Fibroblast of skin of right quadriceps (primary cell): Measurements from ENCODE around the gene IFFO2.
"Not testable (repeated sequence)": the region's sequence is repeated elsewhere in the genome, so short reads cannot be mapped to it uniquely, and the experiment has no call there.

ENCODE experiments used
- DNase-seq: peaks from one replicate; pipeline ENCODE4 v3.0.0-alpha.2; 2013

IFFO2 gene

DNA sequence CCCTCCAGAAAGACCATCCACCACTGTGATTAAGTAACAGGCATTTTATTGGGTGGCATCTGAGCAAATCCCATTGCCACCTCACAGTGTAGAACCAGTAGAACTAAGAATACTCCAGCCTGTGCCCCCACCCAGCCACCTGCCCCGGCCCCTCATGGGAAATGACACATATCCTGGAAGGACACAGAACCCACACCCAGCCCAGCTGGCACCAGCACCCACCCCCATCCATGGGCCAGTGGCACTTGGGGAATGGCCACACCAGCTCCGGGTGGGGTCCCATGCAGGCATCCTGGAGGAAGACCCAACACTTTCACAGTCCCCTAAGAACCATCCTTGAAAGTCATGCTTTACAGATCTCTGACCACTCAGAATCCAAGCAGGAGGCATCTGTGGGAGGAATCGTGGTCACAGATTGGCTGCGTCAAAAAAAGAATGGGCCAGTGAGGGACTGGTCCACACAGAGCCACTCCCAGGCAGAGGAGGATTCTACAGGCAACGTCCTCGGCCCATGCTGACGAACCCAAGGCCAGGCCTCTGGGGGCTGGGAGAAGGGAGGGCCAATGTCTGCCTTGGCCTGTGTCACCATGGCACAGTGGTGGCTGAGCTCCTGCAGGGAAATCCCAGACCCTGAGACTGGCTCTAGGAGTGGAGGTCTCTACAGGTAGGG lies 84.9 kb downstream of the IFFO2 start:
- no peak for DNase-seq

DNA sequence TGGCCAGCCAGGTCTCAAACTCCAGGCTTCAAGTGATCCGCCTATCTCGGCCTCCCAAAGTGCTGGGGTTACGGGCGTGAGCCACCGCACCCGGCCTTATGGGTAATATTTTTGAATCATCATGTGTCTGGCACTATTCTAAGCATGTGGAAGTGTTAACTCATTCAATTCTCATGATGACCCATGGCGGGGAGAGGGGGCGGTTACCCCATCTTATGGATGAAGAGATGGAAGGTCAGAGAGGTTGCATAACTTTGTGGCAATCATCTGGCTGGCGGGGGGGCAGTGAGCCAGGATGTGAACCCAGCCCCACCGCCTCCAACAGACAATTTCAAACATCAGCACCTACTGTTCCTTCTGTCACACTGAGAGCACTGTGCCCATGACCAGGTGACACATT lies 85.5 kb downstream of the IFFO2 start:
- DNase-seq = no peak

DNA sequence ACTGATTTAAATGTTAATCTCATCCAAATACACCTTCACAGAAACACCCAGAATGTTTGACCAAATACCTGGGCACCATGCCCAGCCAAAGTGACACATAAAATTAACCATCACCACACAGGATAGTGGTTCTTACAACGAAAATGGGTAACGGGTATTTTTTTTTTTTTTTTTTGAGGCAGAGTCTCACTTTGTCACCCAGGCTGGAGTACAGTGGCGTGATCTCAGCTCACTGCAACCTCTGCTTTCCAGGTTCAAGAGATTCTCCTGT lies 85.9 kb downstream of the IFFO2 start:
- not testable (repeated sequence) for DNase-seq

DNA sequence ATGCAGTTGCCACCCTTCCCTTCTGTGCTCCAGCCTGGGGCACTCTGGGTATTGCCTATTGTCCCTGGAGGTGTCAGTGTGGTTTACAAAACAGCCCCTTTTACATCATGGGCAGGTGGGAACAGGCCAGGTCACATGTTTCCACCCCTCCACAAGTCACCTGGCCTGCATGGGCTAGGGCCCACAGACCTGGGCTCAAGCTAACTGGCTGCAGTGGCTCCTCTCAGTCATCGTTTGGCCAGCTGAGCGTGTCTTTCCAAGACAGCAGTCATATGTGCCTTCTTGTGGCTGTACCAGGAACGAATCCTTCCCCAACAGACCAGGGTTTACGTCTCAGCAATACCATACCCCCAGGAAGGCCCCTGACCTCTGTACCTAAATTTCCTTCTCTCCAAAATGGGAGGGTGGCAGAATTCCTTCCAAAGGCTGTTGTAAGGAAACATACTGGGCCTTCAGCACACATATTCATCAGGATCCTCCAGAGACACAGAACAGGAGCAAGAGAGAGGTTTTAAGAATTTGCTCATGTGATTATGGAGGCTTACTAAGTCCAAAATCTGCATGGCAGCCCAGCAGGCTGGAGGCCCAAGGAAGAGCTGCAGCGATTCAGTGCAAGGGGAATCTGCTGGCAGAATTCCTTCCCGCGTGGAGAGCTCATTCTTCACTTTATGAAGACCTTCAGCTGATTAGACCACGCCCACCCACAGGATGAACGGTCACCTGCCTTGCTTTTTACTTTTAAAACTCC lies 86.5 kb downstream of the IFFO2 start:
- no peak for DNase-seq

DNA sequence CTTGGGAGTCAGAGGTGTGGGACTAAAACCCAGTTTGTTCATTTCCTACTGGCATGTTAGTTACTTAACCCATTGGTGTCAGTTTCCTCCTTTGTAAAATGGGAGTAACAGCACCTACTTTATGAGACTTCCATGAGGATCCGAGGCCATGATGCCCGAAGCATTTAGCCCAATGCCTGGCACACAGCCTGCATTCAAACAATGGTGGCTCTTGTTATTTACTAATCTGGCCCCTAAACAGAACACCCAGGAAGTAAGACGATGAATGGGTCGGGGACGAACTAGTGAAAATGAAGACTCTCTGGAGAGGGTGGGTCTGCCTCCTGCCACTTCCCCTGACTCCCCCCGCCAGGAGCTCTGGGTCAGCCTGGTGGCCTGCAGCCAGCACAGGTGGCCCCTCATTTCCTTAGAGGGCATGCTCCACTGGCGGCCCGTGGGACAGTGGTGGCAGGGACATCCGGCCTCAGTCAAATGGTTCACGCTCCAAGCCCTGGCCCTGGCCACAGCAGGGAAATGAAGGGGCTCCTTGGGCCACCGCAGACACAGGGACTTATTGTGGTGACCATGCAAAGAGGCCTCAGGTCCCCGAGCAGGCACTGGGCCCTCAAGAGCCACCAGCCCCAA lies 87.6 kb downstream of the IFFO2 start:
- no peak for DNase-seq

DNA sequence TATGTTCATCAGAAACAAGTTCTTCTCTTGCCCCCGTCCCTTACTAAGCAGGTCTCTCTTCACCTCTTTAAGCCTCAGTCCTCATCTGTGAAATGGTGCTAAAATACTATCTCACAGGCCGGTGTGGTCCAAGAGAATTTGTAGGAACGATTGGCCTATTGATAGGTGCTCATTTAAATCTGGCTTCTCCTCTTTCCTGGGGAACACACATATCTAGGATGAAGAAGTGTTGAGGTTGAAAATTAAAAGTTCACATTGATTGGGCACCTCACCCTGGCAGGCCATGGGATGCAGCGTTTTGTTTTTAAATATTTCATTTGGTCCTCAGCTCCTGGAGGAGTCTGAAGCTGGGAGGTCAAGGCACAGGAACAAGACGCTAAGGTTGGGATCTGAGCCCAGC lies 88.1 kb downstream of the IFFO2 start:
- no peak for DNase-seq

DNA sequence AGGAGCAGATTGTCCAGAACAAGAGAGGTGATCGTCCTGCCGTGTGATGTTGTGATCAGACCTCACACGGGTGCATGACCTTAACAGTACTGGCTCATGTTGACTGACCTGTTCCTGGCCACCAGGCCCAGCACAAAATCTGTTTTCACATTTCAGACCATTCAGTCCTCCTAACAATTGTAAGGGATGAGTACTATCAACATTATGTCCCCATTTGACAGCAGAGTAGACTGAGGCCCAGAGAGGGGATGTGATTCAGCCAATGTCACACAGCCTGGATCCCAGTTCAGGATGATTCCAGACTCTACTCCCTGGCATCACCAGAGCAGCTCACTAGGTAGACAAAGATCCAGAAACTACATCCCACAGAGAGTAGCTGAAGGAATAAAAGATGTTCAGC lies 89.6 kb downstream of the IFFO2 start:
- no peak for DNase-seq

DNA sequence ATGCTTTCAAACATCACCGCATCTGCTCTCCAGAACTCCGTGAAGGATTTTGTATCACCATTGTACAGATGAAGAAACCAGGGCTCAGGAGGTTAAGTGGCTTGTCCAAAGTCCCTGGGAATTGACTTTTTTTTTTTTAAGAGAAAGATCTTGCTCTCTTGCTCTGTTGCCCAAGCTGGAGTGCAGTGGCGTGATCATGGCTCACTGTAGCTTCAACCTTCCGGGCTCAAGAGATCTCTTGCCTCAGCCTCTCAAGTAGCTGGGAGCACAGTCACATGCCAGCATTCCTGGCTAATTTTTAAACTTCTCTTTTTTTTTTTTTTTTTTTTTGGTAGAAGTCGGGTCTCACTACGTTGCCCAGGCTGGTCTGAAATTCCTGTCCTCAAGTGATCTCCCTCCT lies 90.2 kb downstream of the IFFO2 start:
- no peak for DNase-seq

DNA sequence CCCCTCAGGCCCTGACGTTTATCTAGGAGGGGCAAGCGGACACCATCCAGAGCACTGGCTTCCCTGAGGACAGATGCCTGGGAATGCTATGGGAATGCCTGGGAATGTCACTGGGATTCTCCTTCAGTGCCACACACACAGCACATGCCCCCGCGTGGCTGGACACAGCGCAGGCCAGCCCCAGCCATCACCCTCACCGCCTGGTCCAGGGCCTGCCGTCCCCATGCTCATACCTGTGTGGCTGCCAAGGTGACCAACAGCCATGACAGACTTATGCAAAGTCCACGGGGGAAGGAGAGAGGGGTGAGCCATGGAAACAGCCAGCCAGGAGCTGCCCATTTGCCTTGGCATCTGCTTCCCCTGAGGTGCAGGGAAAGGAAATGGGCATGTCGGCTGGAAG lies 91.3 kb downstream of the IFFO2 start:
- no peak for DNase-seq

DNA sequence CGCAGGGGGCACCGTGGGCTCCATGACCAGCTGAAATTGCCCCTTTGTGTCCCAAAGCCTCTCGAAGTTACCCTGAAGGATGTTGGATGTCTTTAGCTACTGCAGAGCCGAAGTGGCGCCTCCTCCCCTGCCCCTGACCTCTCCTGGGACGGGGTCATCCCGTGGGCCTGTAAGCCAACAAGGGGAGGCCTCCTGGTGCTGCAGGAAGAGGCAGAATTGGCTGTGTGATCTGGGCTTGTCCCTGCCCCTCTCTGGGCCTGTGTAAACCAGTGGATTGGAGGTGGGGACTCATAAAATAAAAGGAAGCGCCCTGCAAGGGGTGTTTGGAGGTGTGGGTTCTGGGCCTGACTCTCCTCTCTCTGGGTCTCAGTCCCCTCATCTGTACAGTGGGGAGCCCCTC lies 94.9 kb downstream of the IFFO2 start:
- no peak for DNase-seq

DNA sequence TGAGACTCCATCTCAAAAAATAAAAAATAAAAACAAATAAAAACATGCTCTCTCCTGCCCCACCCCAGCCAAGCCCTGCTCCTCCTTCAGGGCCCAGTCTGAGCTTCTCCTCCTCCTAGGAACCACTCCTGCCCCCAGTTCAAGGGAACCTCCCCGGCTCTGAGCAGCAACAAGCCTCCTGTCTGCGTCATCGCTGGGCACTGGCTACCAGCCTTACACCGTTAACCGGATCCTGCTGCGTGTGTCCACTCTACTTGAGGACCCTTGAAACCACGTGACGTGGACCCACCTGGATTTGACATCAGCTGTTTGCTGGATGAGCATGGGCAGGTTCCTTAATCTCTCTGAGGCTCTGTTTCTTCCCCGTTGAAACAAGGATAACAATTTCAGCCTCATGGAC lies 95.4 kb downstream of the IFFO2 start:
- no peak for DNase-seq

DNA sequence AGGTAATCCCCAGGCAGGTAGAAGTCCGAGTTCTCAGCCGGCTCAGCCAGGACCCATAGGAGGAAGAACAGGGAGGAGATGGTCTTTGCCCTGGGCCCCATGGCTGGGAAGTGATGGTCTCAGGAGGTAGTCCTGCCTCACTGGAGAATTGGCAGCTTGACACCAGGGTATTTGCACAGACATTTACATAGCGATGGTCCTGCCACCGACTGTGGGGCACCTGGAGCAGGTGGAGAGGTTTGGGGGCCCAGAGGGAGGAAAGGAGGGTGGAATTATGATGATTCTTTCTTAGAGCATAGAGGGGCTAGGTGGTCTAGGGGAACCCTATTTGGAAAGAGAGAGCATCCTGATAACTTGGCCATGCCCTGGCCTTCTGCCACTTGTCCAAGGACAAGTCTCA lies 96.9 kb downstream of the IFFO2 start, which contains the start of gene TAS1R2:
TAS1R2 (minus strand) TSS at position 101 of the 400 bp plus-strand sequence; CDS start at position 101, 0 bp downstream.
- DNase-seq = no peak

DNA sequence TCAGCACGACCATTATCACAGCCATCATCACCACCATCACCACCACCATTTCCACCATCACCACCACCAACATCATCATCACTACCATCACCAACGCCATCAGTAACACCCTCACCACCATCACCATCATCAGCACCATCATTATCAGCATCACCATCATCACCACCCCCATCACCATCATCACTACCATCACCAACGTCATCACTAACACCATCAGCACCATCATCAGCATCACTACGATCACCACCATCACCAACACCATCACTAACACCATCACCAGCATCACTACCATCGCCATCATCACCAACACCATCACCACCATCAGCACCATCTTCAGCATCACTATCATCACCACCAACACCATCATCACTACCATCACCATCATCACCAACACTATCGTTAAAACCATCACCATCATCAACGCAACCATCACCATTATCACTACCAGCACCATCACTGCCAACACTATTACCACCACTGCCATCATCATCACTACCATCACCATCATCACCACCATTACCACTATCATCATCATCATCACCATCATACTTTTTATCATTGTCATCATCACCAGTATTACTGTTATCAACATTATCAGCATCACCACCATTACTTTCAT lies 98.3 kb downstream of the IFFO2 start:
- no peak for DNase-seq

DNA sequence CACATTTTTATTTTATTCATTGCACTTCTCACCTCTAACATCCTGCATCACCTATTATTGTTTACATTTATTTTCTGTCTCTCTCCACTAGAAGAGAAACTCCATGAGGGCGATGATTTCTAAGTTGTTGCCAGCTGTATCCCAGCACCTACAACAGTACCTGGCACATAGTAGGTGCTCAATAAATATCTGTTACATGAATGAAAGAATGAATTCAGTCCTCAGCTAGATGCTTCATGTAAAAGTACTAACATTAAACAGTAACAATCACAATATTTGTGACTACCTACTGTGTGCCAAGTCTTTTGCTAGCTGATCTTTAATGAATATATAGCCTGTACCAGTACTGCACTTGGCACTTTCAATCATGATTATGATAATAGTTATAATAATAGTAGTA lies 100.0 kb downstream of the IFFO2 start:
- no peak for DNase-seq

DNA sequence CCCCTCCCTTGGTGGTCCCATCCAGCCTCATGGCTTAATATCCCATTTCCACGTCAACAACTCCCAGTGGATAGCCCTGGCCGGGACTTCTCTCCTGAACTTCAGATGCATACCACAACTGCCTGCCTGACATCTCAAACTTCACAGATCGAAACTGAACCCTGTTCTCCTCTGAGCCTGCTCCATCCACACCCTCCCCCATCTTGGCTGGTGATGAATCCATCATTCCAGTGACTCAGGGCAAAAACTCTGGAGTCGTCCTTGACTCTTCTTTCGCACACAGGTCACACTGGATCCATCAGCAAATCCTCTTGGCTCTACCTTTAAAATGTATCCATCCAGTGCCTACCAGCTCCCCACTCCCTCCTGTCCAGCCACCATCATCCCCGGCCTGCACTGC lies 100.9 kb downstream of the IFFO2 start:
- peak; percentile 3 for DNase-seq

DNA sequence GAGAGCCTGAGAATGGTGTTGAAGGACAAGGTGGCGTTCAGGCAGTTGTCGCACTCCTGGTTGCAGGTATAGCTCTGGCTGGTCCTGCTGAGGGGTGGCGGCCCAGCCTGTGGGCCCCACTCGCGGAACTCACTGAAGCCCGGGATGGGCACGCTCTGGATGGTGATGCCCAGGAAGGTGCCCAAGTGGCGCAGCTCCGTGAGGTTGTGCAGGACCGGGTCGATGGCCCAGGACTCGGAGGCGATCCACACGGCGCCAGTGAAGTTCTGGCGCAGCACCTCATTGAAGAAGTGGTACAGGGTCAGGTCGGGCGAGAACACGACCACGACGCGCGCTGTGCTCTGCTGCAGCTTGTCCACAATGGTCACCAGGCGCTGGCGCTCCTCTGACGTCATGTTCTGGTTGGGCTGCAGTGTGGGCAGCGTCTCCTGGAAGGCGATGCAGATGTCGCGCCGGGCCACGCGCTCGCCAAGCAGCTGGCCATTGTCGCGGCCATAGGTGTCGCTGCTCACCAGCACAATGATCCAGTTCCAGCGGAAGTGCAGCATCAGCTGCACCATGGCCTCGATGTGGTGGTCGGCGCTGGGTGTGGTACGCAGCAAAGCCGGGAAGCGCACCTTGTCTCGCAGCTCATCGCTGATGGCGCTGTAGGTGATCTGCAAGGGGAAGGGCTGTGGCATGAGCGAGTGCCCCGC lies 102.0 kb downstream of the IFFO2 start:
- no peak for DNase-seq
